Left colon (tissue), 2 donors: ENCODE results near the gene PRDX6. TPM values are rescaled to one million over a fixed set of nuclear protein-coding genes. Genes with fewer than 3 reads are reported as not detected.

ENCODE experiments used
- ATAC-seq: fragments of 200-7000 bp; cut with Tn5 transposase; one replicate; pipeline ENCODE4 v1.9.1; 2020; ENCODE audit warnings: mild to moderate bottlenecking, moderate library complexity
- DNase-seq, 2 donors: peaks; one replicate each; pipeline ENCODE4 v3.0.0-alpha.2; 2020
- intact Hi-C, 2 donors: fragments of 100-400 bp; cut with DNase I in 1 of 2; cut with micrococcal nuclease in 1 of 2; formaldehyde crosslinking; loops; one replicate each; pipeline versions ENCODE4 v1.11.2 to v1.14.0; 2022; cut with DNase I, micrococcal nuclease
- long read RNA-seq: library from polyadenylated mRNA; unstranded; transcript quantifications from one replicate; pipeline ENCODE4 v2.0.0, GENCODE V29; 2021
- total RNA-seq, 2 donors: library from RNA; stranded (reverse); fragmentation: NEBNext Ultra II Directional; extraction: Animal tissue kit (Norgen Biotek cat#: 25700); gene quantifications; one replicate each; pipeline ENCODE4 v1.2.1, GENCODE V29; 2021
- donor health status: DM: no; HTN: no; CAD: no.
- donor health status: DM: yes; HTN: yes; CAD: no.

Gene PRDX6
- 100 to 1,000 TPM; 680 to 788 TPM for total RNA-seq
- long read RNA-seq, transcript PRDX6-203 (4 exons, 859 nt): minor isoform, 17 of 522 reads
- long read RNA-seq, transcript PRDX6-201 (5 exons, 1,751 nt): major isoform, 464 of 522 reads
- long read RNA-seq, partial matches to known transcripts: 27 of 522 reads
- long read RNA-seq, other reads (novel, unspliced or antisense): 14 of 522 reads

DNA sequence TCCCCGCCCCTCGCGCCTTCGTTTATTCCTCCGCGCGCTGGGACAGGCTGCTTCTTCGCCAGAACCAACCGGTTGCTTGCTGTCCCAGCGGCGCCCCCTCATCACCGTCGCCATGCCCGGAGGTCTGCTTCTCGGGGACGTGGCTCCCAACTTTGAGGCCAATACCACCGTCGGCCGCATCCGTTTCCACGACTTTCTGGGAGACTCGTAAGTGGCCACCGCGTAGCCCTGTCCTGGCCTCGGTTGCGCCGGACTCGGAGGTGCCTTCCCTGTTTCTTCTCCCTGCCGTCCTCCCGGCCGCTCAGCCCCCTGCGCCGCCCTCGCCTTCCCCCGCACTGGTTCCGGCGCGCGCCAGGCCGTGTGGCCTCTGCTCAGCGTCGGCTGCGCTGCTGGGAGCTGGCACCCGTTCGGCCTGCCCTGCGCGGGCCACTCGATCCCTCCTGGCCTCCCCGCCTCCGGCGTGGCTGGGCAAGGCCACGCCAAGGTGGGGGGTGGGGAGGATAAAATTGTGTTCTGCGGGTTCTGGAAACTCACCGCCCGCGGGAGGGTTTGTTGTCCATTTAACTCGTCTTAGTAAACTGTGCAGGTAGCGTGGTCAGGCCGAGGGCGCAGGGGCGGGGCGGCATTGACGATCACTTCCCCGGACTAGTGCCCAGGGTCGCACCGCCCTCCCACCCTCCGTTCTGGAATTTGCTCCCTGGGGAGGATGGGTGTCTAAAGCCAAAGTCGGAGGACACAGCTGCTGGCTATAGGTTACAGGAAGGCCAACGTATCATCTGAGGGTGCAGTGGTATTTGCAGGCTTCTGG, at the start of gene PRDX6:
Gene PRDX6 (plus strand): TSS at position 50 of the 808 bp plus-strand sequence. CDS start 63 bp downstream, at position 113.
- intact Hi-C loops: loop anchor here in 1 of 2 donors (5.0 kb wide), 1 partner anchor 45 kb away; no protein-coding TSS in a partner anchor
- ATAC-seq: peak; percentile 41
- peak; percentile 88 to 89 for DNase-seq

DNA sequence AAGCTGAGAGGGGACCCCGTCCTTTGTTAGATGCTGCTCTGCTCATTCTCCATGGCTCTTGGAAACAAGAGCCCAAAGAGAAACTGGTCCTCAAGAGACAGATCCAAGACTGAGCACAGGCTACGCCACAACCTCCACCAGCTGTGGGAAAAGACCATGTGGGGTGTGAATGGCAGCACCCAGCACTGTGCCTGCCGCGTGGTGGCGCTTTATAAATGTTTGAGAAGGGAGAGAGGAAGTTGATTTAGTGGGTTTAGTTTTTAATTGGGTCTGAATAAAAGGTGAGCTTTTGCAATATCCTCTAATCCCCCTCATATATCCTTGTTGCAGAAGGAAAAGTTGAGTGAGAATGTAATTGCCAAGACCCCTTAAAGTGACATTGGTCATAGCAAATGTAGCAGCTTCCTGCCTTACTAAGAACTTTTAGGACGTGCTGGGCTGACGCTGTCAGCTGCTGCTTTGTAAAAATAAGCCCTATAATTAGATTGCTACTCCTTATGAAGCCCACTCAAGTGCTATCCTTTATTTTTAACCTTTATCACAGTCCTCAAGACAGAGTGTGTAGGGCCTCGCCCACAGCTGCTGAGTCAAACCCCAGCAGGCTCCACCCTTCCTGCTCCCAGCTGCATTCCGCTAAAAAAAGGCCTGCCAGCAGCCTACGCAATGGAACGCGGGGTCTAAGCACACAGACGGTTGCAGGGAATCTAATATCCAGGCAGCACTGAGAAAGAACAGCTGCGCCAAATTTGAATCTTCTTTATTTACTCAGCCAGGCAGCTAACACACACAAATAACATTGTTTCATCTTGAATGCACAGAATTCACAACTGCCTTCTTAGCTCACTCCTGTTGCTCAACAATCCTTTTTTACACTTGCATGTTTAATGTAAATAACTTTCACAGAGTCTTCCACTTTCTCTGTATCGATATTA, 47.4 kb upstream of the PRDX6 start:
- DNase-seq (peak; percentile 83 to 88), ATAC-seq (peak; percentile 65)
- intact Hi-C loops: loop anchor here in 1 of 2 donors (5.0 kb wide), 1 partner anchor 48 kb away; the partner anchor contains the start of gene PRDX6

- intact Hi-C loops: loop anchor here in 1 of 2 donors (5.0 kb wide), 1 partner anchor 47 kb away; the partner anchor contains the start of gene PRDX6
- no peak for ATAC-seq
- no peak for DNase-seq
These were observed 46.3 kb upstream of the PRDX6 start for GRCh38 chr1:173430677-173431303.

DNA sequence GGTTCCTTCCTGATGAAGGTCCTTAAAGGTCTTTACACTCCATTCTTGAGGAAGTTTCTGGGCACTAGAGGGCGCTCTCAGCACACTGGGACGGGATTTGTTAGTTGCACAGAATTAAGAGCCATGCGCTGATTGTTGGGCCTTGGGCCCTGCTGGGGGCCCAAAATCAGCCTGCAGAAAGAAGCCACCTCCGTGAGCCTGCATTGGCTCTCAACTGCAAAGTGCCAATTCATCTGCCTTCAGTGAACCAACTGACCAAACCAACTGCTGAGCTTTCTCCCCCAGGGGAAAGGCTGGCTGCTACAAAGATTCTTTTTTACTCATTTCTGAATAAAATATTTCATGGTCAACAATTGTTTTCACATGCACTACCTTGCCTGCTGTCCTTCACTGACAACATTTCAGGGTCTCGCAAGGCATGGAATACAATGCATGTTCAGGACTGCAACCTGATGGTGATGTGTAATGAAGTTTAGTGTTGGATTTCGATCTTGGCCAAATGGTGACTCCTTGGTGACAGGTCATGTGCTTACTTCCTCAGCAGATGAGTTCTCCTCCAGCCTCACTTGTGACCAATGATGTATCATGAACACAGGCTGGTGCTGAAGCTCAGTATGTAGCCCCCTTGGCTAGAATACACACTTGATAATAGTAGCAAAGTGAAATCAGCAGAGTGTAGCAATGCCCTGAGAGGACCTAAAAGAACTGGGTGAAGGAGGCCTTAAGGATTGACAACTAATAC, 45.7 kb upstream of the PRDX6 start:
- intact Hi-C loops: loop anchor here in 1 of 2 donors (5.0 kb wide), 1 partner anchor 46 kb away; the partner anchor contains the start of gene PRDX6

GRCh38 chr1:173432331-173432730, 44.8 kb upstream of the PRDX6 start:
- ATAC-seq (no peak), DNase-seq (no peak)
- intact Hi-C loops: loop anchor here in 1 of 2 donors (5.0 kb wide), 1 partner anchor 45 kb away; the partner anchor contains the start of gene PRDX6

More for the DNA sequence above, 45.7 kb upstream of the PRDX6 start:
- peak; percentile 83 to 99 for DNase-seq
- ATAC-seq: peak; percentile 67

GRCh38 chr1:173433751-173434326, 43.3 kb upstream of the PRDX6 start:
- ATAC-seq: no peak
- DNase-seq: no peak
- intact Hi-C loops: loop anchor here in 1 of 2 donors (5.0 kb wide), 1 partner anchor 43 kb away; the partner anchor contains the start of gene PRDX6

GRCh38 chr1:173436841-173437428, 40.2 kb upstream of the PRDX6 start:
- no peak for DNase-seq
- intact Hi-C loops: no loop called here
- peak; percentile 78 for ATAC-seq

GRCh38 chr1:173438675-173439074, 38.5 kb upstream of the PRDX6 start:
- DNase-seq (no peak), ATAC-seq (peak; percentile 79)
- intact Hi-C loops: no loop called here

DNA sequence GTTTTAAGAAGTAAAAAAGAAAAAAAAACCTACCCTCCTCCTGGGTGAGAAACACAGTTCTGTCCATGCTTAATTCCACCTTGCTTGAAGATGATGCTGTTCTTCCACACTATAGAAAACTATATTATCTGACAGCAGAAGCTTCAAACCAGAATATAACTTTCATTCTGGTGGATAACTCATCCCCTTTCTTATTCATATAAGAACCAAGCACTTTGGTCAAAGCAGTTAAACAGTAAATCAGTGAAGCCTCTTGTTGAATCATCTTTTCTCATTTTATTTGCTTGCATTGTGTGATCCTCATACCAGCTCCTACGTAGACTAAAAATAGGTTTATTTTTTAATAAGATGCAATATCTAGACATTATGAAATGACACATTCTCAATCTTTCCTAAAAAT, 36.7 kb upstream of the PRDX6 start:
- DNase-seq (no peak), ATAC-seq (no peak)
- intact Hi-C loops: no loop called here

DNA sequence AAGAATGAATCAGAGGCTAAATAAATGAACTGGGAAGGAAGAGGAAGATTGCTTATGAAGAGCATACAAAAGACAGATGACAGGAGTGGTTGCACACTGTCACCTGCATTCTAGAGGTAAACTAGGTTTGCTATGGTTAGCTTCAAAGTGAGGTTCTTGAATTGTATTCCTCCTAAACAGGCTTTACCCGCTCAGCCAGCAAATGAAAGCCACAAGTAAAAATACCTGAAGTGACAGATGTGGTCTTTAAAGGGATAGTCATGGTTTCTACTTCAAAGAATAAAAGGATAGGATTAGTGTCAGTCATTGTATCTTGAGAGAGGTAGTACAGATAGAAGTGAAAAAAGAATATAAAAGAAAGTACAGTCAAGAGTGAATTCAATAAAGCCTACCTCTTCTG, 32.4 kb upstream of the PRDX6 start:
- no peak for ATAC-seq
- no peak for DNase-seq
- intact Hi-C loops: no loop called here

- ATAC-seq: no peak
- DNase-seq: no peak
- intact Hi-C loops: no loop called here
These were observed 32.0 kb upstream of the PRDX6 start for GRCh38 chr1:173445164-173445563.

- no peak for ATAC-seq
- intact Hi-C loops: no loop called here
These were observed 31.5 kb upstream of the PRDX6 start for GRCh38 chr1:173445656-173446055.

GRCh38 chr1:173447224-173447623, 29.9 kb upstream of the PRDX6 start:
- no peak for ATAC-seq

More at GRCh38 chr1:173445656-173446055, 31.5 kb upstream of the PRDX6 start:
- no peak for DNase-seq

GRCh38 chr1:173448945-173449344, 28.2 kb upstream of the PRDX6 start:
- no peak for DNase-seq
- no peak for ATAC-seq
- intact Hi-C loops: no loop called here

More at GRCh38 chr1:173447224-173447623, 29.9 kb upstream of the PRDX6 start:
- DNase-seq: no peak
- intact Hi-C loops: no loop called here

- intact Hi-C loops: no loop called here
- ATAC-seq: no peak
- peak in 1 of 2 donors; percentile 35 for DNase-seq
These were observed 25.2 kb upstream of the PRDX6 start for GRCh38 chr1:173451981-173452380.

DNA sequence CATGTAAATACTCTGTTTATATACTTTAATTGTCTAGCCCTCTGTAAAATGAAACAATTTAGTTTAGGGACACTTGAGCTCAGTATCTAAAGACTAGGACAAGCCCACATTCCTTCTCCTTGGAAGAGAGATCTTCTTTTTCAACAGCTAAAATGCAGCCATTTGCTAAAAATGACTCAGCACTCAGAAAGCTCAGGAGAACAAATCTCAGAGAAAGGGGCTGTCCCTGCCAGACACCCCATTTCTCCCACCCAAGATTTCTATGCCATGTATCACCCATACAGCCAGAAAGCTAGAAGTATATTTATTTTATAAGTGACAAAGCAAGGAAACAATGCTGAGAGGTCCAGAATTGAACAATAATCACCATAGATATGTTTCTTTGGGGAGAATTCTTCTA, 23.2 kb upstream of the PRDX6 start:
- intact Hi-C loops: no loop called here
- ATAC-seq (no peak), DNase-seq (no peak)

GRCh38 chr1:173454966-173455524, 22.1 kb upstream of the PRDX6 start:
- ATAC-seq (no peak), DNase-seq (no peak)
- intact Hi-C loops: no loop called here
